BJ (cell line): ENCODE results near the gene SPACA9. TPM values are rescaled to one million over a fixed set of nuclear protein-coding genes. Genes with fewer than 3 reads are reported as not detected.

Experiments
- CTCF ChIA-PET: fragments of 350-600 bp; formaldehyde crosslinking; extraction: SDS; loops from one replicate; lab custom pipeline; 2021; ENCODE audit warnings: antibody characterized with exemption, inconsistent platforms; lab: Yijun Ruan, JAX
- POLR2A ChIA-PET: fragments of 300-600 bp; sonication (Branson Sonifier 250); formaldehyde crosslinking; extraction: SDS; loops from one replicate; lab custom pipeline; 2021; ENCODE audit warnings: antibody characterized with exemption; lab: Charles Lee
- DNase-seq: peaks from one replicate; pipeline ENCODE4 v3.0.0-alpha.2; 2011; ENCODE audit warnings: low read depth
- H3K27me3 ChIP-seq: 2 replicates; pipeline ENCODE4 v1.6.0; 2011; ENCODE audit warnings: low read length; ENCODE audit not compliant: control insufficient read depth, insufficient read depth
- H3K36me3 ChIP-seq: 2 replicates; pipeline ENCODE4 v1.5.1; 2011; ENCODE audit warnings: low read length; ENCODE audit not compliant: control insufficient read depth, insufficient read depth
- H3K4me3 ChIP-seq: 2 replicates; pipeline ENCODE4 v1.5.1; 2011; ENCODE audit warnings: low read depth, mild to moderate bottlenecking, control low read depth, low read length
- CTCF ChIP-seq: IDR thresholded peaks from 2 replicates; pipeline ENCODE4 v1.5.1; 2011; ENCODE audit warnings: low read depth, mild to moderate bottlenecking, control low read depth, inconsistent platforms, low read length, moderate library complexity; ENCODE audit not compliant: insufficient read depth
- polyA plus RNA-seq: library from polyadenylated mRNA; depleted of rRNA; stranded (reverse); fragments of >200 nt; gene quantifications from 2 replicates; pipeline ENCODE4 v1.2.3, GENCODE V29; 2011

The SPACA9 gene
- polyA plus RNA-seq, 1 experiment, result 5.1 TPM

- ChIA-PET CTCF (interaction anchor here (1.1 to 1.2 kb wide), 2 partner anchors 14 to 15 kb away, joined by 3 to 5 read pairs; no protein-coding TSS in a partner anchor), POLR2A (no interaction called here)
- DNase-seq, result no peak
- Histone ChIP-seq H3K27me3 (no peaks in the 10 kb centered on the region), H3K36me3 (peaks cover 1% of the 10 kb centered on the region; the same call in 1 of the 2 replicates), H3K4me3 (no peak overlapping the region)
- no peak for TF ChIP-seq CTCF
Observed at GRCh38 chr9:132887181-132888120, 8.8 kb downstream of the SPACA9 start.

- no peak for DNase-seq
- TF ChIP-seq CTCF, result no peak
- H3K27me3 ChIP-seq, result no peaks in the 10 kb centered on the region
- no peak overlapping the region for H3K4me3 ChIP-seq
- H3K36me3 ChIP-seq, result peaks cover 1% of the 10 kb centered on the region; the same call in 1 of the 2 replicates
- CTCF ChIA-PET, result interaction anchor here (1.1 to 1.2 kb wide), 2 partner anchors 13 to 14 kb away, joined by 3 to 5 read pairs; no protein-coding TSS in a partner anchor
- POLR2A ChIA-PET, result no interaction called here
Observed at GRCh38 chr9:132888151-132888550, 9.5 kb downstream of the SPACA9 start.

GRCh38 chr9:132892400-132892799 is 13.7 kb downstream of the SPACA9 start:
- Histone ChIP-seq H3K36me3 (peaks cover 21% of the 10 kb centered on the region), H3K27me3 (no peaks in the 10 kb centered on the region), H3K4me3 (no peak overlapping the region)
- POLR2A ChIA-PET, result interaction anchor here (0.7 kb wide), 1 partner anchor 24 kb away, joined by 3 read pairs; no protein-coding TSS in a partner anchor
- CTCF ChIA-PET, result interaction anchor here (1.0 kb wide), 1 partner anchor 10 kb away, joined by 4 read pairs; no protein-coding TSS in a partner anchor
- no peak for DNase-seq
- no peak for TF ChIP-seq CTCF

GRCh38 chr9:132894346-132894745 is 15.6 kb downstream of the SPACA9 start:
- ChIA-PET CTCF (interaction anchor here (0.6 to 1.8 kb wide), 3 partner anchors 8 to 20 kb away, joined by 3 to 9 read pairs (median 4); no protein-coding TSS in a partner anchor), POLR2A (no interaction called here)
- no peak for DNase-seq
- Histone ChIP-seq H3K4me3 (no peak overlapping the region), H3K36me3 (peaks cover 25% of the 10 kb centered on the region), H3K27me3 (no peaks in the 10 kb centered on the region)
- no peak for TF ChIP-seq CTCF
